HG03025 (cell line): ENCODE measurements around the gene VWF.

Experiments used
- ATAC-seq: cut with Tn5 transposase; IDR thresholded peaks from one replicate; pipeline ENCODE4 v1.9.1; 2021; ENCODE audit warnings: mild to moderate bottlenecking, moderate library complexity; ENCODE audit not compliant: unreplicated experiment, low FRiP score

The VWF gene

DNA sequence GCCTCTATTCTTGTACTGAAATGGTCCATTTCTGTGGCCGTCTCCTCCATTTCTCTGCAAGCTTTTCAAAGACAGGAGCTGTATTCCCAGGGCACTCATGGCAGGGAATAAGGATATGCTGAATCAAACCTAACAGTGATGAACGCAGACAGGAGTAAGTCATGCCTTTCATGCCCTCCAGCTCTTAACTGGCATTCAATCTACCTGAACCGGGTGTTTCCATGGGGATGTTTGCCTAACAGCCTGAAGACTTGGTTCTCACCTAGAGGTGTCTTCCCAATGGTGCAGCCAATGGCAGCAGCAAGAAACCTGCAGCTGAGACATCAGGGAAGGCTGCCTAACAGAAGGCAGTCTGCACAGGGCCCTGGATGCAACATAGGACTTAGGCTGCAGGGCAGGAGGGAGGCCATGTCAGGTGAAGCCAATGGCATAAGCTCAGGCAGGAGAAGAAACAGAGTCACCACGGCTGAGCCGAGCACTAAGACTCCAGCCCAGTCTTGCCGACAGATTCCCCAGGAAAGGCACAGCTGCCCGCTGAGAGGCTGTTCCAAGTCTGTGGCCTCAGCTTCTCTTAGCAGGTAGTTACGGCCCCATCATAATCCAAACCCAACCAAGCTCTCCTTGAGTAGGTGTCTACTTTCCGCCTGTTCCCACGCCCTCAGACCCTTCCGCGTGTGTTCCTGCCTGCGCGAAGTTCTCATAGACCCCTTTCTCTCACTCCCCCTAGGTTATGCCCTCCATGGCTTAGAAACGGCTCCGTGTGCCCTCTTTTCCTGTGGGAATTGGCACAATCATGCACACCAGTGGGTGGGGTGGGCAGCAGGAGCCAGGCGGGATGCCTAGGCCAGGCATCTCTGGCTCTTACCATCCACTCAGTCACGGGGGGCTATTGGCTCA is 44.1 kb downstream of the VWF start:
- ATAC-seq, result no peak

DNA sequence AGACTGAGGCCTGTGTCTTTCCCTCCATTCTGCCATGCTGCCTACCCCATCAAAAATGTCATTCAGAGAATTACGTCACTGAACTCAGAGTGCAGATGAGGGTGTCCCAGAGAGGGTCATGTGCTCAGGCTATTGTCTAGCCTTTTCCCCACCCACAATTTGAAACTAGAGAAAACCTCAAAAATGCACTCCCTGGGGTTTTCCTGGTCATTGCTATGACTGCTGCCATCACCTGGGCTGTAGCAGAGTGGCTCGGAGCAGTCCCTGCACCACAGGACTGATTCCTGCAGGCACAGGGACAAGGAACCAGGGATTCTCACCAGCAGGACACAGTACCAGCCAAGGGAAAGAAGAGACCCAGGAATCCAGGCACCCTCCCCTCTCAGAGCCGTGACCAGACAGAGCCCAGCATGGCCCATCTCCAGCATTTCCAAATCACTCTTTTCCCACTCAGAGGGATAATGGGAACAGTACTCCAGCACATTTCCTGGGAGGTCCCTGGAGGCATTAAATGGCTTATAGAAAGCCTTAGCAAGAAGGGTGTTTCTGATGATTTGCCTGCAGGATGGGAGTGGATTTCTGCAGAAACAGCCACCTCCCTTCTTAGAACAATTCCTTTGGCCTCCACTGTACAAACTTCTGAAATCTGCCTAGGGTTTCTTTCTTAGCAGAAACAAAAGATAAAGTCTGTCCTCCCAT is 45.9 kb downstream of the VWF start:
- no peak for ATAC-seq

DNA sequence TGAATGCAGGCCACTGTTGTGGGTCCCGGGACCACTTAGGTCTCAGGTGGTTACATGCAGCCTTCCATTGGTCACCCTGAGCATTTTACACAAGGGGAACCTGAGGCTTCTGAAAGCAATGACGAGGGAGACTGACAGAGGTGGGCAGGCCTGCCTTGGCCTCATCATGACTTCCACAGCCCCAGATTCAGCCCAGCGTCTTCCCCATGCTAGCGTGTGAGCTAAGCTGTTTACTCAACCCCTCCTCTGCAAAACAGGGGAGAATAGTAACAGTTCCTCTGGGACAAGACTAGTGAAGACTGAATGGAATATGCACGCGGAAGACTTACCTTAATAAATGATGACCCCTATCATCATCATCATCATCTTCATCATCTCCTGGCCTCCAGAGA is 46.8 kb downstream of the VWF start:
- no peak for ATAC-seq

GRCh38 chr12:6076776-6077691 is 47.4 kb downstream of the VWF start:
- ATAC-seq, result no peak

DNA sequence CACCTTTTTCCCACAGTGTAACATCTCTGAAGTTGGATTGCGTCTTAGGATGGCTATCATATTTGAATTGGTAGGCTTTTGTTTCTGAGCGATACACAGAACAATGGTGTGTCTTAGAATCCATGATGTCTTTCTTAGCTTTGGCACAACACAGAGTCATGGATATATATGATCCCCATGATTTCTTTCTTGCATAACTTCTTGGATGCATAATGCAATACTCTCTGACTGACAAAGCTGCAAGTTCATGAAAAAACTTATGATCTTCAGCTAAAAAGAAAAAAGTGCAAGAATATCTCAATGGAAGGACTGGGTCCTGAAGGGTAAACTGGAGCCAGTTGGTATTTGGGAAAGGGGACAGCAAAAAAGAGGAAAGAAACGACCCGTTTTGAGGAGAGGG is 48.1 kb downstream of the VWF start:
- ATAC-seq, result no peak

DNA sequence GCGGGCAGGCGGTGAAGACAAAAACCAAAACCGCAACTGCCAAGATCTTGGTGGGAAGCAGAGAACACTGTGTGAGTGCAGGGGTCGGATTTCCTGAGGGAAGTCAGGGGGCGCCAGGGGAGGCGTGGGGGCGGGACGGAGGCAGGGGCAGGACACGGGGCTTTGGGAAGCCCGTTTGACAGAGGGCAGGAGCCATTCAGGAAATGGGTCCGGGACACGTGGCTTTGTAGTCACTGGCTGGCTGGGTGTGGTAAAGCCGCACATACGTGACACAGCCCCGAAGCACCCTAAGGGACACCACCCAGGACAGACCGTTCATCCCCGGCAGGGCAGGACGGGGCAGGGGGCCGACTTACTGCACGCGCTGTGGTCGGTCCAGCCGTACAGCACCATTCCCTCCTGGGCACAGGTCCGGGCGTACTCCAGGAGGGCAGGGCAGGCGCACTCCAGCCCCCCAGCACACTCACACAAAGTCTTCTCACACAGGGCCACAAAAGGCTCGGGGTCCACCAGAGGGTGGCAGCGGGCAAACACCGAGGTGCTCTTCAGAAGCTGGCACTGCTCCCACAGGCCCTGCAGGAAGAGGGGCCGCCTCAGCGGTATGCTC is 49.4 kb downstream of the VWF start:
- ATAC-seq, result no peak

DNA sequence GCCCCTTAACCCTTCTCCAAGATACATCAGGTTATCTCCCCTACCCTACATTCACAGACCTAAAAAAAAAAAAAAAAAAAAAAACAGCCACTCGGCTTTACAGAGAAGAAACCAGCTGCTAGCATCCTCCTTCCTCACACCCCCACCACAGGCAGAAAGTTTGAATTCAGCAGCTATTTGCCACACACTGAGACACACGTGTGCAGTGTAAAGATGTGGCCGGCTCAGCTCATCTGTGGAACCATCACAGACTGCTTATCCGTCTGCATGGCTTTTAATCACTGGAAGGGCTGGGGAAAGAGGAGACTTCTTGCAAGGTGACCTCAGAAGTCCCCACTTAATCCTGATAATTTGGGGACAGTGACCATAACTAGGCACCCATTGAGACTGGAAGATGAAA is 50.0 kb downstream of the VWF start:
- ATAC-seq, result no peak

- no peak for ATAC-seq
These were observed 51.0 kb downstream of the VWF start for GRCh38 chr12:6073426-6073825.

GRCh38 chr12:6072302-6072752 is 52.1 kb downstream of the VWF start:
- no peak for ATAC-seq

- no peak for ATAC-seq
These were observed 52.9 kb downstream of the VWF start for GRCh38 chr12:6071589-6071988.

- ATAC-seq, result no peak
These were observed 53.8 kb downstream of the VWF start for GRCh38 chr12:6070472-6071257.

DNA sequence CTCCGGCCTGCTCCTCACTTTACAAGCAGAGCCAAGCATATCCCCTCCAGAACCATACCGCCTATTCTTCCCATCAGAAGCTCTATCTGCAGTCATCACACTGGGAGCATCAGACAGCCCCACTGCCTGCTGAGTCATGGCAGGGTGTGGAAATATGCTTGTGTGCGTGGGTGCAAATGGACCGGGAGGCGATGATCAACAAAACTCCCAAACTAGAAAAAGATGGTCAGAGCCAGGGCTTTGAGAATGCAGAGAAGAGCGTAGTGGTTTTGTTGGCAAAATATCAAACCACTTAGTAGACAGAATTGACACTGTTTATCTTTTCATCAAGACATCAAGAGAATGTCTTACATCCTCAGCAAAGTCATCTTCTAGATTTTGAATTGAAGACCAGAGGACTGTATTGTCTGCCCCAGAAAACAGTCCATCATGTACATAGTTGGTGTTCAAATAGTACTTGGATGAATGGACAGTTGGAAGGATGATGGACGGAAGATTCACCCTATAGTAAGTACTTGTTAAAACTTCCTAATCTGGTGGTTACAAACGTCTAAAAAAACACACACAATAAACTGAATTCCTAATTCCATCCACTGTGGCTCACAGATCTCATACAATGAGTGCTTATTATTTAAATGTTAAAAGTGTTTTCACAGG is 54.9 kb downstream of the VWF start:
- ATAC-seq, result no peak

GRCh38 chr12:6068227-6068626 is 56.2 kb downstream of the VWF start:
- no peak for ATAC-seq

DNA sequence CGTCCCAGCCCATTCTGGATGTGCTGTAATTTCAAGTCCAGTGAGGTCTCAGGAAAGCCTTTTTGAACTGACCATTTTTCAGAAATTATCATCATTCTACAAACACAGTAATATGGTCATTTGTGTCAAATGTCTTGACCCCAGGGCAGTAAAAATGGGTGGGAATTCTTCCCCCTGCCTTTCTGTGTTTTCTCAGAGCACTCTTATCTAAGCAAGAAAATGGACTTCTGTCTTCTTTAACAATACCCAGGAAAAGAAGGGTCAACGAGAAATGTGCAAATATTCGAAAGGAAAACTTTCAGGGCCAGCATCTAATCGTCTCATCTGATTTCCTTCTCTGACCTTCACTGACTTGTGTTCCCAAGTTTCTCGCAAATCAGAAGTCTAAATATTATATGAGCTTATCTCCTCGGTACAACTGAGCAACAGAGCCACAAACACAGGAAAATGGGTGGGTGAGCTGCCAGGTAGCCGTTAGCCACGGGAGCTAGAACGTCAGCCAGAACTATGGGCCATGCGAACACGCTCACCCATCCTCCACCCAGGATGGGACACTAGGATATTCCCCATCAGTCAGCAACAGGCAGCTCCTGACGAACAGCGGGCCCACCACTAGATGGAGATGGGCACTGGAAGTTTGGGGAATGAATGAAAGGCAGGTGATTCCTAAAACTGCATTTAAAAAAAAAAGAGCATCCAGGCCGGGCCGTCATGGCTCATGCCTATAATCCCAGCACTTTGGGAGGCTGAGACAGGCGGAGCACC is 57.1 kb downstream of the VWF start:
- no peak for ATAC-seq

GRCh38 chr12:6066651-6067050 is 57.8 kb downstream of the VWF start:
- no peak for ATAC-seq

DNA sequence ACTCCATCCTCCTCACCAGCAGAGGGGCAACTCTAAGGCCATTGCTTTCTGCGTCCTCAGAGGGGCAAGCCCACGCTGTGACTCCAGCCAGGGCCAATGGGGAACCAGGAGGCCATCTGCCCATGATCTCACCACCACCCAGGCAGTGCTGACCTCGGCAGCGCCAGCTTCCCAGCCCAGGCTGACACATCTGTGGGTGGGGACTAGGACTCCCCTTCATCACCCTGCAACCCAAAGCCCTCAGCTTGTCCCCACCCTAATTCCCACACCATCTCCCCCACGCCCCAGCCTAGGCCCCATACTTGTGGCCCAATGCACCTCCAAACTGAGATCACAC is 58.6 kb downstream of the VWF start:
- no peak for ATAC-seq

GRCh38 chr12:6065131-6065862 is 59.2 kb downstream of the VWF start:
- no peak for ATAC-seq
